Endometrial microvascular endothelial cells (primary cell): Measurements from ENCODE around the gene ZNF146. TPM values are rescaled to one million over a fixed set of nuclear protein-coding genes. Genes with fewer than 3 reads are reported as not detected.
"Not testable (repeated sequence)": the region's sequence is repeated elsewhere in the genome, so short reads cannot be mapped to it uniquely, and the experiment has no call there.

Experiments used
- in situ Hi-C: cut with HindIII; loops from 2 replicates; pipeline ENCODE4 v1.10.0; 2017; ENCODE audit warnings: low sequenced_read_pairs, low pct_unique_long_range_greater_than_20kb; ENCODE audit errors: inconsistent ontology term
- total RNA-seq: library from RNA; depleted of rRNA; stranded (reverse); fragments of >200 nt; gene quantifications from one replicate; pipeline ENCODE4 v1.2.3, GENCODE V29; 2015; ENCODE audit errors: inconsistent ontology term

ZNF146 gene
- total RNA-seq, 1 donor from 2014 or later, result 60.9 TPM

DNA sequence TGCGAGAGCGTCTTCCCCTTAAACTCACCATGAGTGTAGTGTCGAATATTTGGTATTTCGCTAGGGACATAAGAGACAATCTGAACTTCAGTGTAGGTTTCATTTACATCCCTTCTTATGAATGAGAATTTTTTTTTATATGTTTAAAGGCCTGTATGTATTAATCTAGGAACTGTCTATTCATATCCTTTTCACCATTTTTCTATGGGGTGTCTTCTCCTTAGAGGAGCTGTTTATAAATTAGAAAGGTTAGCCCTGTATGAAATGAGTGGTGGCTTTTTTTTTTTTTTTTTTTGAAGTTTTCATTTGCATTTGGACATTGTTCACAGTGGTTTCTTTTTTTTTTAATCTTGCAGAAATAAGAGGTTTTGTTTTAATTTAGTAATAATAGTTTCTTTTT is 7.6 kb downstream of the ZNF146 start:
- in situ Hi-C loops, result no loop called here

DNA sequence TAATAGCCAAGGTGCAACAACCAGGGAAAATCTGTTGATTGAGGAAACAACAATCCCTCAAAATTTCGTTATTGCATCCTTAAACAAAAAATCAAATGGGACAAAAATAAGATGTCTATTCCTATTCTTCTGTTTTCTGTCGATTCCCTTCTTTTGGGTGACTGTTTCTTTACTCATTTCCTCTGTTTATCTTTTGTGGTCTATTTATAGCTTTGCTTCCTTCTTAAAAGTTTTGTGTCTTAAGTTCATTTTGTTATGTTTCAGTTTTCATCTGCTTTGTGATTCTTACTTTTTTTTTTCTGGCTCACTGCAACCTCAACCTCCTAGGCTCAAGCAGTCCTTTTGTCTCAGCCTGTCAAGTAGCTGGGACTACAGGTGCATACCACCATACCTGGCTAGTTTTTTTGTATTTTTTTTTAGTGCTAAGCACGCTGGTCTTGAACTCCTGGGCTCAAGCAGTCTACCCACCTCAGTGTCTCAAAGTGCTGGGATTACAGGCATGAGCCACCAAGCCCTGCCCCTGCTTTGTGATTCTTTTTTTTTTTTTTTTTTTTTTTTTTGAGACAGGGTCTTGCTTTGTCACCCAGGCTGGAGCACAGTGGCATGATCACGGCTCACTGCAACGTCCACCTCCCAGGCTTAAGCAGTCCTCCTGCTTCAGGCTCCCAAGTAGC is 10.4 kb downstream of the ZNF146 start:
- in situ Hi-C loops, result no loop called here

GRCh38 chr19:36233626-36234025 is 18.7 kb downstream of the ZNF146 start:
- in situ Hi-C loops, result not testable (repeated sequence)

- in situ Hi-C loops, result no loop called here
Observed at GRCh38 chr19:36236304-36236945, 21.5 kb downstream of the ZNF146 start.

DNA sequence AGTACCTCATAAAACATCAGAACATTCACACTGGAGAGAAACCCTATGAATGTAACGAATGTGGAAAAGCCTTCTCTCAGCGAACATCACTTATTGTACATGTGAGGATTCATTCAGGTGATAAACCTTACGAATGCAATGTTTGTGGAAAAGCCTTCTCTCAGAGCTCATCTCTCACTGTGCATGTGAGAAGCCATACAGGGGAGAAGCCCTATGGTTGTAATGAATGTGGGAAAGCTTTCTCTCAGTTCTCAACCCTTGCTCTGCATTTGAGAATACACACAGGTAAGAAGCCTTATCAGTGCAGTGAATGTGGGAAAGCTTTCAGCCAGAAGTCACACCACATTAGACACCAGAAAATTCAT is 22.0 kb downstream of the ZNF146 start:
- in situ Hi-C loops, result no loop called here

DNA sequence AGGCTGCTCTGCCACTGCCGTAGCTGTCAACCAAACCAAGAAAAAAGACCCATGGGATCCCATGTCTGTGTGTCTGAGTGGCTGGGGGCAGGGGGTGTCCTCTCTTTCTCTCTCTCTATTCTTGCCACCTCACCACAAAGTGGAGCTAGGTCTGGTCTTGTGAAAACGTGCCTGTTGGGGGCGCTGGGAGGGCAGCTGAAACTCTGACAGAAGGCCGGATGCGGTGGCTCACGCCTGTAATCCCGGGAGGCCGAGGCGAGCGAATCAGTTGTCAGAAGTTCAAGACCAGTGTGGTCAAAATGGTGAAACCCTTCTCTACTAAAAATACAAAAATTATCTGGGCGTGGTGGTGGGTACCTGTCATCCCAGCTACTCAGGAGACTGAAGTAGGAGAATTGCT is 29.2 kb downstream of the ZNF146 start:
- in situ Hi-C loops, result no loop called here

DNA sequence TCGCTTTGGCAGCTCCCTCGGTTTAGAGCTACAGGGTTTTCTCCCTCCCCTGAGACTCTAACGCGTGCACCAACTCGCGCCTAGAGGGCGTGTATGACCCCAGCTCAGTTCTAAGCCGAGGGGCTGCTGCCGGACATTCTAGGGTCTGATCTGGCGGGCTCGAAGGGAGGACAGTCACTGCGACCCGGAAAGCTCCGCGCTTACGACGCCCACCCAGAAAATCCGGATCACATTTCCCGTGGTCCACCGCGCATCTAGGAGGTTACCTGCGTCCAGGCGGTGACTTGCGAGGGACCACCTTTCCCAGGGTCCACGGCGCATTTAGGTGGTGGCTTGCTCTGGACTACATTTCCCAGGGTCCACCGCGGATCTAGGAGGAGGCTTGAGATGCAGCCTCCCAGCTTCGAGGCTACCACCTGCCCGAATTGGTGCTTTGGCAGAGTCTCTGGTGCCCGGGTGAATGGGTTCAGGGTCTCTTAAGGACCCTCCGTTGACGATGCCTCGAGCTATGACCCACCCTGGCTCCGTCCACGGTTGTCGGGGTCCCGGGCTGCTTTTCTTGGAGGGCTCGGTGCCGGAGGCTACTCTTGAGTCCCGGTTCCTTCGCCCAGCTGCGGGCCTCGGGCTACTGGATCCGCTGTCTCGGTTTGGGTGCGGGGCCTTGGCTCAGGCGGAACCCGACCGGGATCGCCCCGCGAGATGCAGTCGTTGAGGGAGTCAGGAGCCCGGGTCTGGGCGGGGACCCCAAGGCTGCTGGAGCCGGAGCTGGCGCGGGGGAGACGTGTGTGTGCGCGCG is 30.5 kb downstream of the ZNF146 start:
- in situ Hi-C loops, result no loop called here

GRCh38 chr19:36246006-36246481 is 31.1 kb downstream of the ZNF146 start:
- in situ Hi-C loops, result no loop called here

GRCh38 chr19:36252047-36252446 is 37.1 kb downstream of the ZNF146 start:
- in situ Hi-C loops, result no loop called here

GRCh38 chr19:36254848-36255247 is 39.9 kb downstream of the ZNF146 start:
- in situ Hi-C loops, result no loop called here

GRCh38 chr19:36255316-36255715 is 40.4 kb downstream of the ZNF146 start:
- in situ Hi-C loops, result no loop called here

DNA sequence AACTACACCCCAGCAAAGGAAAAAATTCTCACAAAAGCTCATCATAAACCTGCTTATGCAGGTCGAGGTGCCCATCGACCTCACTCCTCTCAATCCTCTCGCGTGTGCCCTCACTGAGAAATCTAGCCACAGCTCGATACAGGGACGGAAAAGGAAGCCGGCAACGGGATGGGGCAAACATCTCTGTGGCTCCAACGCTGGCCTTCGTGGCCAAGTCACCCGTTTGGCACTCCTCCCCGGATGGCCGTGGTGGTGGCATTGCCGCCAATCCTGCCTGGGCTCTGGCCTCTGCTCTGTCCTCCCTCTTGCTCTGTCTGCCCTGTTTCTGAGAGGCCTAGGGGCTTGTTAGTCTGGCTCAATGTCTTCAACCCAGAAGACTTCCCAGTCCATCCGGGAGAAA is 41.2 kb downstream of the ZNF146 start:
- in situ Hi-C loops, result no loop called here

DNA sequence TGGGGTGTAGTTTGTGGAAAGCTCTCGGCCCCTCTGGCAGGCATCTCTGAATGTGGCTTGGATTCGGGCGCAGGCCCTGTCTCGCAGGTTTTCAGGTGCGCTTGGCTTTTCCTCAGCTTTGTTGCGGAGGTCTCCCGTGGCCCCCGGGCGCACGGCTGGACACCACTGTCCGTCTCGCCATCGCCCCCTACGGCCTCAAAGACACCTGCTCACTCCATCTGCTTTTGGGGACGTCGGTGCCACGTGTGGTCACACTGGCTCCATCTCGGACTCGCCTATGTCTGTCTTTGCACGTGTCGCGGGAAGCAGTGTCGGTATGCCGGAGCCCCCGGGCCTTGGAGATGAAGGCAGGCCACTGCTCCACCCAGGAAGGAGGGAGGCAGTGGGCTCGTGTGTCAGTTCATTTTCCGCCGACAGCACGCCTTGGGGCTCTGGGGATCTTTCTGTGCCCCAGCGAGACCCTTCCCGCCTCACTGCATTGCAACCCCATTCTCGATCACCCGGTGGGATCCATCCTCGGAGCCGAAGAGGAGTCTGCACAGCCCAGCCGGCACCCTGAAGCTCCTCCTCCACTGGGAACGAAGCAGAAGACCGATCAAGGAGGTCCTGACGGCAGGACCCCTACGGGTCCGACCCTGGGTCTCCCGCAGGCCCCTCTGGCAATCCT is 42.1 kb downstream of the ZNF146 start:
- in situ Hi-C loops, result no loop called here

DNA sequence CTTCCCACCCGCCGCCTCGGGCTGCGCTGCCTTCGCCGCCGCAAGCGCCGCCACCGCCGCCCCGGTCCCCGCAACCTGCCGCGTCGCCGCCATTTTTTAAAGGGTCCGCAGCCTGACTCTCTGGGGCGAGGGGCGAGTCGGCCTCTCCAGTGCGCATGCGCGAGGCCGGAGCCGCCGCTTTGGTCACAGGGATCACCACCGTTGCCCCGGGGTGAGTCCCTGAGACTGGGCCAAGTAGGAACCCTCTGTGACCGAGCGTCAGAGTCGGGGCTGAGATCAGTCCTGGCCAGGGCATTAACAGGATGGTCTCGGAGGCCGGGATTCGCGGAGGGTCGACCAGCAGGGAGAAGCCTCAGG is 42.6 kb downstream of the ZNF146 start:
- in situ Hi-C loops, result no loop called here

DNA sequence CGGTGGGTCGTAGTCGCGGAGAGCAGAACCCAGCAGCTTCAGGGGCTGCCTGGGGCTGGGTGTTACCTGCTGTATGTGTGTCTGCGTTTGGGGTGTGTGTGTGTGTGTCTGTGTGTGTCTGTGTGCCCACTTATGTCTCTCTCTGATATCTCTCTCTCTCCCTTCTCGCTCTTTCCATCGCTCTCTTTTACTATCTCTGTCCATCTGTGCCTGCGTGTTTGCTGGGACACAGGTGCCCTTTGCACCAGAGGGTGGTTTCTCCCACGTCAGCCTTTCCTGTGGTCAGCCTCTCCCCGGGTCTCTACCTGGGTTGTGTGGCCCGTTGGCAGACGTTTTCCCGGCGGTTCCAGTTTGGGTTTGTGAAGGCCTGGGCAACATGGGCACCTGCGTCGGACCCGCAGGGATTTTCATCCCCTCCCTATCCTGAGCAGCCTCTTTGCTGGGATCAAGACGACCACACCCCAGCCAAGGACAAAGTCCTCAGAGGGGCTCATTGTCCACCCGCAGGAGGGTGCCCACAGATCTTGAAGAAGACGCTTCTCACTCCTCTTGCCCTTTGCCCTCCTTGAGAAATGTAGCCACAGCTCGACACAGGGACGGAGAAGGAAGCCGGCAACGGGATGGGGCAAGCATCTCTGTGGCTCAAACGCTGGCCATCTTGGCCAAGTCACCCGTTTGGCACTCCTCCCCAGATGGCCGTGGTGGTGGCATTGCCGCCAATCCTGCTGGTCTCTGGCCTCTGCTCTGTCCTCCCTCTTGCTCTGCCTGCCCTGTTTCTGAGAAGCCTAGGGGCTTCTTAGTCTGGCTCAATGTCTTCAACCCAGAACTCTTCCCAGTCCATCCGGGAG is 43.3 kb downstream of the ZNF146 start:
- in situ Hi-C loops, result no loop called here

GRCh38 chr19:36259211-36259610 is 44.3 kb downstream of the ZNF146 start:
- in situ Hi-C loops, result no loop called here

- in situ Hi-C loops, result no loop called here
Observed at GRCh38 chr19:36265064-36265463, 50.2 kb downstream of the ZNF146 start.

- in situ Hi-C loops, result no loop called here
Observed at GRCh38 chr19:36265856-36266374, 51.0 kb downstream of the ZNF146 start.
